Middle frontal gyrus (tissue), 1 donor: Measurements from ENCODE around the gene SENP1.

Experiments
- DNase-seq: peaks from one replicate; pipeline ENCODE4 v3.0.0-alpha.2; 2015; ENCODE audit warnings: low spot score; ENCODE audit errors: extremely low spot score

The SENP1 gene

DNA sequence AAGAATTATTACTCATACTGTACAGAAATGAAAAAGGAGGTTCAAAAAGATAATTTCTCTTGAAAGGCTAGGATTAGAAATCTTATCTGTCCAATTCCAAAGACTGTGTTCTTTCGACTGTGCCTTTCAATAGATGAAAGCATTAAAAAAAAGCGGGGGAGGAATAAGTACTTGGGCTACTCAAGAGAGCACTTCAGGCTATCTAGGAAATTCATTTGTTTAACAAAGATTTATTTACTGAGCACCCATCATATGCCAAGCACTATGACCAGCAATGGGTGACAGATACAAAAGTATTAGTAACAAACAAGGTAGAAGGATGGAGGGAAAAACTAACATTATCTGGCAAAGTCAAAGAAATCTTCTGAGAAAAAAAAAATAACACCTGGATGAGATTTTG is 37.4 kb downstream of the SENP1 start:
- DNase-seq = no peak

DNA sequence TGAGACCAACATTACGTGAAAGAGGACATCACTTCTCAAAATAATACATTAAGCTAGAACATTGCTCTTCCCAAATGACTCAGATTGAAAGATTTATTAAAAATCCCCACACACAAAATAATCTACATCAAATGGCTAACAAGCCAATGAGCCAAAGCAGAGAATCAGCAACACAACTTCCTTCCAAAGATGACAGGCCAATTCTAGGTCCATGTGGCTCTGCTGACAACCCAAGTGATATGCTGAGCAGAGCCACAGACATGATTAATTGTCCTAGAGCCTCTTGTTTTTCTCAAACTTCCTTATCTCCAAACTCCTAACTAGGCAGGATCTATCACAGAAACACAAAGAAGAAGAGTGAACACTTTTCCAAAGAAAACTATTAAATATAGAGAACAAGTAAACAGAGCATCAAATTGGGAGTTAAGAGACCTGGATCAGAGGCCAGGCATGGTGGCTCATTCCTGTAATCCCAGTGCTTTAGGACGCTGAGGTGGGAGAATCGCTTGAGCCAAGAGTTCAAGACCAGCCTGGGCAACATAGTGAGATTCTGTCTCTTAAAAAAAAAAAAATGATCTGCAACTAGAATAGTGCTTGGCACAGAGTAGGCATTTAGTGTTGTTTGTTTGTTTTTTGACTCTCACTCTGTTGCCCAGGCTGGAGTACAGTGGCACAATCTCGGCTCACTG is 38.5 kb downstream of the SENP1 start:
- DNase-seq = no peak

DNA sequence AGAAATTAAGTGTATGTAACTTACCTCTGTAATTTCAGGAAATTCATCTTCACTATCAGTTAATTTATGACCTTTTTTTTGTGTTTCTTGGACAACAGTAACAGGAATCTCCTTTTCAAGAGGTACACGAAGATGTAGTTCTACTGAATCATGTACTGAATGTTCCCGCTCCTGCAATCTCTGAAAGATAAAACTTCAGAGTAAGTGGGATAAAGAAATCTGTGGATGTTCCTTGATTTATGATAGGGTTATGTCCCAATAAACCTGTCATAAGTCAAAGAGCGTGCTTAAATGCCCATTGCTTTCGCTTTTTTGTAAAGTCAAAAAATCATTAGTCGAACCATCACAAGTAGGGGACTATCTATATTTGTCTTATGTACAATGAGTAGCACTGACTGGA is 40.8 kb downstream of the SENP1 start:
- no peak for DNase-seq

- DNase-seq = no peak
Measured at GRCh38 chr12:48063530-48063929, 42.3 kb downstream of the SENP1 start.

- DNase-seq = no peak
Measured at GRCh38 chr12:48061938-48062719, 43.8 kb downstream of the SENP1 start.

DNA sequence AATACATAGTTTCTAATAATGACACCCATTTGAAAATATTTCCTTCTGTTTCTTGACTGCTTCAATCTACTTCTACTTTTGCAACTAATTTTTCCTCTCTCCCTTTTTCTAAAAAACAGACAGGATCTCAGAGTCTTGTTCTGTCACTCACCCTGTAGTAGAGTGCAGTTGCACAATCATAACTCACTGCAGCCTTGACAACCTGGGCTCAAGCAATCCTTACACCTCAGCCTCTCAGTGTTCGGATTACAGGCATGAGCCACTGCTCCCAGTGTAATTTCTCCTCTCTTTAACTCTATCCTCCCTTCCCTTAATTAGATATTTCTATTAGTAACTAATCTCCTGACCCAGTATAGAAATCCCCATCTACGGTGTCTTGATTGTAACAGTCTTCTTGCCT is 45.4 kb downstream of the SENP1 start:
- no peak for DNase-seq

GRCh38 chr12:48058771-48059170 is 47.1 kb downstream of the SENP1 start:
- no peak for DNase-seq

GRCh38 chr12:48054955-48055821 is 50.7 kb downstream of the SENP1 start:
- no peak for DNase-seq

DNA sequence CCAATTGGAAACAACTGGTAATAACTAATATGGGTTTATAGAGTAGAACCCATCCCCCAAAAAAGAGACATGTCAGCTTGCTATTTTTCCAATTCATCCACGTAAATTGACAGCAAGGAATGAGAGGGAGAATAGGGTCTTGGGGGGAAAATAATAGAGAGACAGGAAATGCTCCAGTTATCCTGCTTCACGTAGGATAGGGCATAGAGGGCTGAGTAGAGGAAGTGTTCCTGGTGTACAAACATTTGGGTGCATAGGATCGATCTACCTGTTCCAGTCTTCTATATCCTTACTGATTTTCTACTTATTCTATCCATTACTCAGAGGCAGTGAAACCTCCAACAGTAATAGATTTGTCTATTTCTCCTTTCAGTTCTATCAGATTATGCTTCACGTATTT is 52.0 kb downstream of the SENP1 start:
- no peak for DNase-seq

- DNase-seq = no peak
Measured at GRCh38 chr12:48053122-48053521, 52.8 kb downstream of the SENP1 start.

DNA sequence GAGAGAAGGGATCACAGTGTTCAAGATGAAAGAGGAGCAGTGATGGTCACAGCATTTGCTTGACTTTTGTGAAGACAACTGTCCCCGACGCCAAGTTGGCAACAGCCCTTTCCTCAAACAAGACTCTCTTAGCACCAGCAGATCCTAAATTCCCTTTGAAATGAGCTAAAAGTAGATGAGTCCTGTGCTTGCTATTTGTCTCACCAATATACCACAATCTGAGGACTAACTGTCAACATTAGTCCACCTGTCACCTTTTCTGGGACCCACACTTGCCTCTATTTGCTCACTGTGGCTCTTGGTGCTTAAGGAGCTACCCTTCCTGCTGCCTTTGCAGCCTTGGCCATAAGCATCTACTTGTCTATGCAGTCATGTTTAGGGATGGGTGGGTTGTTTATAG is 54.2 kb downstream of the SENP1 start:
- DNase-seq = no peak

- DNase-seq = no peak
Measured at GRCh38 chr12:48050174-48050573, 55.7 kb downstream of the SENP1 start.

GRCh38 chr12:48045965-48046518 is 59.8 kb downstream of the SENP1 start:
- DNase-seq = no peak

GRCh38 chr12:48045061-48045846 is 60.6 kb downstream of the SENP1 start:
- no peak for DNase-seq

DNA sequence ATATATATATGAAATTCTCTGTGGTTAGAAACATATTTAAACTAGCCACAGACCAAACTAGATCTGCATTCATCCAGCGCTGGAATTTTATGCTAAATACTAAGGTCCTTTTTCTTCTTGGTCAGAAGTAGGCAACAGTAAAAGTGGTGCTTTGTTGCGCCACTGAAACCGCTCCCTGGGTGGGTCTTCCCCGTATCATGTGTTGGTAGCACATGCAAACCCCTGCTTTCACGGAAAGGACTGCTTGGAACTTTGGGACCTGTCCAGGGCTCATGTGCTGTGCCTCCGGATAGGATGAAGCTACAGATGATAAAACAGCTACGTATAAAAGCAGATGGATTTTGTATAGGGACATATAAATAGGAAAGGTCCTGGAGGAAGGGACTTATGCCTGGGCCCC is 61.5 kb downstream of the SENP1 start:
- no peak for DNase-seq

- no peak for DNase-seq
Measured at GRCh38 chr12:48043771-48044170, 62.1 kb downstream of the SENP1 start.

DNA sequence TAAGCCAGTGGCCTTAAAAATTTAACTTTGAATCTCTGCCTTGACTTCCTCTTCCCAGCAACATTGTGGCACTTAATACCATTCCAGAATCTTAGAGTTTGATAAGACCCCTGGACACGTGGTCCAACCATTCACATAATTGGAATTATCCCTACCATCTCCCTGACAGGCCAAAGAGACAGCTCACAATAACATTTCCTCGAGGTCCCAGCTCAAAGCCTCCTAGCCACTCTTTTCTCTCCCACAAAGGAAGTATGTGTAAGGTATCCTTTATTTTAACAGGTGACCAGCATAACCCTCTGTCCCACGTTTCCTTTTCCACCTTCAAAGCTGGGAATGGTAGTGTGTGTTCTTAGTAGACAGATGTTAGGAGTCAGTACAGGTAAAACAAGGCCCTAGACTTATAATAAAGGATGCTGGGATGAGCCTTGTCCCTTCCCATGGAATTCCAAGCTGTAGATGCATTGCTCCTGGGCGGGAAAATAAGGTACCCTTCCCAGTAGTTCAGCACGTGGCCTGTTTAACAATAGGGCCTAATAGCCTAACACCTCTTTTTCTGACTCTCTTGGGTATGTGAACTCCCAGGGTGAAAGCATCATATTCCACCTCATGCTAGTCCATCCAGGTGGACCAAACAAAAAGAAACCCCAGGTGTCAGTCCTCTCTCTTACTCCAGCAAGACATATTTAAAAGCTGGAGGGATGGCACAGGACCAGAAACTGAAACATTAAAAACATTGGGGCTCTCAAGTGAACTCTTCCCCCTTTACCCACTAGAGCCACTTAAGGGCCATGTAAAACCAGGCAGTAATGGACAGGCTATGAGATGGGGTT is 64.1 kb downstream of the SENP1 start:
- no peak for DNase-seq

- DNase-seq = no peak
Measured at GRCh38 chr12:48040354-48040753, 65.5 kb downstream of the SENP1 start.

GRCh38 chr12:48039151-48039550 is 66.7 kb downstream of the SENP1 start:
- no peak for DNase-seq

DNA sequence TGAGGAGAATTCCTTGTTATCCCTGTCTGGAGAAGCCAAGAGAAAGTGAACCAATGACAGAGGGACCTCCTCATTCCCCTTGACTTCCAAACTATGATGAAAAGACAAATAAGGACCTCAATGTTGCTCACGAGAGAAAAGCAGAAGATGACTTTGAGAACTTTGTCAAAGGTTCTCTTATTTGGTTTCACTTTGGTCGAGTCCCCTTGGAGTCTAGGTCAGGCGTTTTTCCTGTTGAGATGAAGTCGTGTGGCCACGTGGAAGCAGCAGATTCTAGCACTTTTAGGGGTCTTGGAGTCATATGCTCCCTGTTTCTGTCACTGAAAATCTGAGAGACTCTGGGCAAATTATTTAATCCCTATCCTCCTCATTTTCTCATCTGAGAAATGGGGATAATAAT is 67.8 kb downstream of the SENP1 start:
- no peak for DNase-seq
